Loucy (cell line): ENCODE data around the gene AMTN.

ENCODE experiments used
- H2AFZ ChIP-seq: fragments of 200-600 bp; sonication (generic); 2 replicates; pipeline ENCODE4 v1.6.0; 2016; ENCODE audit warnings: antibody characterized with exemption, mild to moderate bottlenecking, low read length, moderate library complexity
- H3F3A ChIP-seq: fragments of 200-600 bp; 2 replicates; pipeline ENCODE4 v1.6.0; 2016; ENCODE audit warnings: antibody characterized with exemption, low read depth, mild to moderate bottlenecking
- H3K27me3 ChIP-seq: fragments of 200-600 bp; sonication (generic); 2 replicates; pipeline ENCODE4 v1.6.1; 2014; ENCODE audit warnings: low read length, mild to moderate bottlenecking; ENCODE audit not compliant: insufficient read depth, poor library complexity, severe bottlenecking
- H3K36me3 ChIP-seq: fragments of 200-600 bp; sonication (generic); 2 replicates; pipeline ENCODE4 v1.6.1; 2016; ENCODE audit warnings: low read length; ENCODE audit not compliant: insufficient read depth
- H3K4me1 ChIP-seq: fragments of 200-600 bp; sonication (generic); 2 replicates; pipeline ENCODE4 v1.5.1; 2014; ENCODE audit warnings: low read length, mild to moderate bottlenecking; ENCODE audit not compliant: insufficient read depth, poor library complexity, severe bottlenecking
- H3K4me2 ChIP-seq: fragments of 200-600 bp; sonication (generic); 2 replicates; pipeline ENCODE4 v1.6.0; 2014; ENCODE audit warnings: antibody characterized with exemption, low read length, low read depth, mild to moderate bottlenecking; ENCODE audit not compliant: poor library complexity, severe bottlenecking
- H3K4me3 ChIP-seq: fragments of 200-600 bp; sonication (generic); 2 replicates; pipeline ENCODE4 v1.5.1; 2014; ENCODE audit warnings: low read length, mild to moderate bottlenecking, mixed read lengths; ENCODE audit not compliant: poor library complexity, severe bottlenecking
- H3K79me2 ChIP-seq: fragments of 200-600 bp; sonication (generic); 2 replicates; pipeline ENCODE4 v1.6.1; 2014; ENCODE audit warnings: low read length; ENCODE audit not compliant: insufficient read depth
- H3K9ac ChIP-seq: fragments of 200-600 bp; sonication (generic); 2 replicates; pipeline ENCODE4 v1.6.0; 2014; ENCODE audit warnings: mild to moderate bottlenecking, low read depth, low read length, moderate library complexity; ENCODE audit not compliant: poor library complexity, severe bottlenecking
- H3K9me2 ChIP-seq: fragments of 200-600 bp; sonication (generic); replicated peaks from 2 replicates; pipeline ENCODE4 v1.6.1; 2016; ENCODE audit warnings: low read depth, low read length, mixed read lengths
- H3K9me3 ChIP-seq: fragments of 200-600 bp; sonication (generic); 2 replicates; pipeline ENCODE4 v1.6.1; 2014; ENCODE audit warnings: mild to moderate bottlenecking, antibody characterized with exemption, low read length, low read depth; ENCODE audit not compliant: insufficient read depth
- H4K20me1 ChIP-seq: fragments of 200-600 bp; sonication (generic); 2 replicates; pipeline ENCODE4 v1.6.0; 2014; ENCODE audit warnings: antibody characterized with exemption, low read length, mild to moderate bottlenecking; ENCODE audit not compliant: insufficient read depth, poor library complexity, severe bottlenecking
- CTCF ChIP-seq: fragments of 200-600 bp; sonication (generic); conservative IDR thresholded peaks from 2 replicates; pipeline ENCODE4 v1.5.1; 2014; ENCODE audit warnings: mild to moderate bottlenecking, antibody characterized with exemption, low read length
- EZH2phosphoT487 ChIP-seq: fragments of 200-600 bp; IDR thresholded peaks from 2 replicates; pipeline ENCODE4 v1.6.1; 2018; ENCODE audit warnings: antibody characterized with exemption, mild to moderate bottlenecking, moderate library complexity, borderline replicate concordance

AMTN gene

GRCh38 chr4:70564033-70564432, 45.7 kb downstream of the AMTN start:
- Histone ChIP-seq H2AFZ (no peak overlapping the region), H3K9ac (no peak overlapping the region), H3K36me3 (no peaks in the 10 kb centered on the region), H3K4me3 (no peak overlapping the region), H3K4me1 (peaks cover under 1% of the 10 kb centered on the region), H3K4me2 (no peak overlapping the region), H3F3A (no peaks in the 10 kb centered on the region), H3K9me3 (no peaks in the 10 kb centered on the region; the same call in 1 of the 2 replicates), H3K27me3 (no peaks in the 10 kb centered on the region), H3K79me2 (no peaks in the 10 kb centered on the region), H3K9me2 (no peaks in the 10 kb centered on the region), H4K20me1 (no peaks in the 10 kb centered on the region)
- no peak for TF ChIP-seq EZH2phosphoT487
- TF ChIP-seq CTCF: no peak

GRCh38 chr4:70570796-70571195, 52.4 kb downstream of the AMTN start:
- Histone ChIP-seq H3K4me1 (no peaks in the 10 kb centered on the region), H2AFZ (no peak overlapping the region), H3K4me3 (no peak overlapping the region), H3K36me3 (no peaks in the 10 kb centered on the region), H3K4me2 (no peak overlapping the region), H4K20me1 (no peaks in the 10 kb centered on the region), H3K9ac (no peak overlapping the region), H3K9me2 (no peaks in the 10 kb centered on the region), H3K9me3 (no peaks in the 10 kb centered on the region; the same call in 1 of the 2 replicates), H3F3A (no peaks in the 10 kb centered on the region), H3K79me2 (no peaks in the 10 kb centered on the region), H3K27me3 (no peaks in the 10 kb centered on the region)
- no peak for TF ChIP-seq EZH2phosphoT487
- TF ChIP-seq CTCF: no peak

- no peak overlapping the region for H3K9ac ChIP-seq
- no peak overlapping the region for H3K4me2 ChIP-seq
- no peak overlapping the region for H2AFZ ChIP-seq
- H3K27me3 ChIP-seq: no peaks in the 10 kb centered on the region
- H3K4me3 ChIP-seq: no peak overlapping the region
- no peaks in the 10 kb centered on the region for H3K4me1 ChIP-seq
- TF ChIP-seq CTCF (no peak), EZH2phosphoT487 (no peak)
- H4K20me1 ChIP-seq: no peaks in the 10 kb centered on the region
- no peaks in the 10 kb centered on the region for H3K79me2 ChIP-seq
- H3F3A ChIP-seq: no peaks in the 10 kb centered on the region
- H3K36me3 ChIP-seq: no peaks in the 10 kb centered on the region
- H3K9me3 ChIP-seq: no peaks in the 10 kb centered on the region; the same call in 1 of the 2 replicates
- H3K9me2 ChIP-seq: no peaks in the 10 kb centered on the region
Measured at GRCh38 chr4:70571772-70572171, 53.4 kb downstream of the AMTN start.
